ENCODE data around the gene ACBD4.

The ACBD4 gene

DNA sequence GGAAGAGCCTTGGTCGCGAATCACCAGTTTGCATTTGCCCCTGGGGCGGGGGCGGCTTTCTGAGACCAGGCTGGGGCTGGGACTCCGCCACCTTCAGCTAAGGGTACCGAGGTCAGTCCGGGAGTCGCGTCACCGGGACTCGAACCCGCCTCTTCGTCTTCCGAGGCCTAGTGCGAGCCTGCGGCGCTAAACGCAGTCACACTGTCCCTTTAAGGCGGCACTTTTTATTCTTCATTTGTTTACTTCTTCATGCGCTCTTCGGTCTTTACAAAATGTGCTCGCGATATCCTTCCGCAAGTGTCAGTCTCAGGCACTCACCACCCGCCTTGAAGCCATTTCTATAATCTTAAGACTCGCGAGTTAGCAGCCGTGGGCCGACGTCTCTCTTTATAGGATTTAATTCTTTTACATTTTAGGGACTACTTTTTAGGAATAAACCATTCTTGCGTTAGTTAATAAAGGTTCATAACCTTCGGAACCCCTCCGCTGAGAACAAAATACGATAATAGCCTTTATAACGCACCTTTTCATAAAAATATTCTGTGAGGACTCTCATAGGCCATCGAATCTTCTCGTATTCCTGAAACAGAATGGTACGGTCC is 12.2 kb downstream of the ACBD4 start:
- peak; percentile 91 for DNase-seq (ENCODE audit: low read depth)
- TF ChIP-seq, protein P1, sequence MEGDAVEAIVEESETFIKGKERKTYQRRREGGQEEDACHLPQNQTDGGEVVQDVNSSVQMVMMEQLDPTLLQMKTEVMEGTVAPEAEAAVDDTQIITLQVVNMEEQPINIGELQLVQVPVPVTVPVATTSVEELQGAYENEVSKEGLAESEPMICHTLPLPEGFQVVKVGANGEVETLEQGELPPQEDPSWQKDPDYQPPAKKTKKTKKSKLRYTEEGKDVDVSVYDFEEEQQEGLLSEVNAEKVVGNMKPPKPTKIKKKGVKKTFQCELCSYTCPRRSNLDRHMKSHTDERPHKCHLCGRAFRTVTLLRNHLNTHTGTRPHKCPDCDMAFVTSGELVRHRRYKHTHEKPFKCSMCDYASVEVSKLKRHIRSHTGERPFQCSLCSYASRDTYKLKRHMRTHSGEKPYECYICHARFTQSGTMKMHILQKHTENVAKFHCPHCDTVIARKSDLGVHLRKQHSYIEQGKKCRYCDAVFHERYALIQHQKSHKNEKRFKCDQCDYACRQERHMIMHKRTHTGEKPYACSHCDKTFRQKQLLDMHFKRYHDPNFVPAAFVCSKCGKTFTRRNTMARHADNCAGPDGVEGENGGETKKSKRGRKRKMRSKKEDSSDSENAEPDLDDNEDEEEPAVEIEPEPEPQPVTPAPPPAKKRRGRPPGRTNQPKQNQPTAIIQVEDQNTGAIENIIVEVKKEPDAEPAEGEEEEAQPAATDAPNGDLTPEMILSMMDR (IDR thresholded peaks at IDR 0.05; ENCODE audit: low read depth, low read length, missing control alignments), result no peak
- H3K4me3 ChIP-seq (ENCODE audit: low read depth, low read length), result peak overlapping the region; percentile 71

DNA sequence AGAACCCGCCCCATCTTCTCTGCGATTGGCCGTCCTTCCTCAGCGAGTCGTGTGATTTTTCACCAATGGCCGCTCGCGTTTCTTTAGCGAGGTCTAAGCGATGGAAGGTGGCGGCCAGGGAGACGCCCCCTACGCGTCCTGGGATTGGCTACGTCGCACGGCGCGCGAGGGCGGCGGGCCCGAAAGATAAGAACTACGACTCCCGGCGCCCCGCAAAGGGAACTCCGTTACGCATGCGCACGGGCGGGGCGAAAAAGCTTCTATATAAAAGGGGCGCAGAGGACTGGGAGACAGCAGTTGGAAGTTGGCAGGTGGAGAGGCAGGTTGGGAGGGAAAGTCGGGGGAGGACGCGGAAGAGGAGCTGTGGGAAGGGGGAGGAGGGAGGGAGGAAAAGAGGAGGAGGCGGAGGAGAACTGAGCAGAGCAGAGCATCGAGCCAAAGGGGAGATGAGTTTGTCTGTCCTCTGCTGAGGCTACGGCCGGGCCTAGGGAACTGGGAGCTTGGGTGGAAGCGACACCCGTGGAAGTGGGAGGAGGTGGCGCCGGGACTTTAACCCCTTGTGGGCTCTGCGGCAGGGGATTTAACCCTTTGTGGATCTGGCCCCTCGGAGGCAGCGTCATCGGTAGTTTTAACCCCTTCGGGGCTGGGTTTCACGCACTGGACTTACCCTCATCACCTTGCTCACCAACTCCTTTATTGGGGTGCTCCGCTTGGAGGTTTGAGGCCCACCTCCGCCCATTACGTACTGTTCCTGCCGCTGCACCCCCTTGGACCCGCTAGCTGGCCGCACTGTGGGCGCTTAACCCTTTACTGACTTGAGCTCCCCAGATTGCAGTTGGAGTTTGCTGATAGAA is 12.9 kb downstream of the ACBD4 start, which contains the start of gene HEXIM1:
Gene HEXIM1, plus strand, starts transcription at position 293 of the 854 bp plus-strand sequence. CDS start 716 bp downstream, outside the sequence.
- H3K4me3 ChIP-seq (ENCODE audit: low read depth, low read length), result peak within 1 kb of the TSS; percentile 74
- TF ChIP-seq, protein P1 (IDR thresholded peaks at IDR 0.05; ENCODE audit: low read depth, low read length, missing control alignments), result no peak
- DNase-seq (ENCODE audit: low read depth), result peak; percentile 99

DNA sequence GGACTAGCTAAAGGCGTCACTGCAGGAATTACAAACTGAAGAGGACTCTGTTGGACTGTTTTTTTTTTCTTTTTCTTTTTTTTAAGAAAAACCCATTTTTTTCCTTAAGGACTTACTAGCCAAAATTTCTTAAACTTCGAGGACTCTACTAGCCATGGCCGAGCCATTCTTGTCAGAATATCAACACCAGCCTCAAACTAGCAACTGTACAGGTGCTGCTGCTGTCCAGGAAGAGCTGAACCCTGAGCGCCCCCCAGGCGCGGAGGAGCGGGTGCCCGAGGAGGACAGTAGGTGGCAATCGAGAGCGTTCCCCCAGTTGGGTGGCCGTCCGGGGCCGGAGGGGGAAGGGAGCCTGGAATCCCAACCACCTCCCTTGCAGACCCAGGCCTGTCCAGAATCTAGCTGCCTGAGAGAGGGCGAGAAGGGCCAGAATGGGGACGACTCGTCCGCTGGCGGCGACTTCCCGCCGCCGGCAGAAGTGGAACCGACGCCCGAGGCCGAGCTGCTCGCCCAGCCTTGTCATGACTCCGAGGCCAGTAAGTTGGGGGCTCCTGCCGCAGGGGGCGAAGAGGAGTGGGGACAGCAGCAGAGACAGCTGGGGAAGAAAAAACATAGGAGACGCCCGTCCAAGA is 13.7 kb downstream of the ACBD4 start:
- no peak for DNase-seq (ENCODE audit: low read depth)
- TF ChIP-seq, protein P1 (IDR thresholded peaks at IDR 0.05; ENCODE audit: low read depth, low read length, missing control alignments), result peak; percentile 86
- H3K4me3 ChIP-seq (ENCODE audit: low read depth, low read length), result peak overlapping the region; percentile 74

DNA sequence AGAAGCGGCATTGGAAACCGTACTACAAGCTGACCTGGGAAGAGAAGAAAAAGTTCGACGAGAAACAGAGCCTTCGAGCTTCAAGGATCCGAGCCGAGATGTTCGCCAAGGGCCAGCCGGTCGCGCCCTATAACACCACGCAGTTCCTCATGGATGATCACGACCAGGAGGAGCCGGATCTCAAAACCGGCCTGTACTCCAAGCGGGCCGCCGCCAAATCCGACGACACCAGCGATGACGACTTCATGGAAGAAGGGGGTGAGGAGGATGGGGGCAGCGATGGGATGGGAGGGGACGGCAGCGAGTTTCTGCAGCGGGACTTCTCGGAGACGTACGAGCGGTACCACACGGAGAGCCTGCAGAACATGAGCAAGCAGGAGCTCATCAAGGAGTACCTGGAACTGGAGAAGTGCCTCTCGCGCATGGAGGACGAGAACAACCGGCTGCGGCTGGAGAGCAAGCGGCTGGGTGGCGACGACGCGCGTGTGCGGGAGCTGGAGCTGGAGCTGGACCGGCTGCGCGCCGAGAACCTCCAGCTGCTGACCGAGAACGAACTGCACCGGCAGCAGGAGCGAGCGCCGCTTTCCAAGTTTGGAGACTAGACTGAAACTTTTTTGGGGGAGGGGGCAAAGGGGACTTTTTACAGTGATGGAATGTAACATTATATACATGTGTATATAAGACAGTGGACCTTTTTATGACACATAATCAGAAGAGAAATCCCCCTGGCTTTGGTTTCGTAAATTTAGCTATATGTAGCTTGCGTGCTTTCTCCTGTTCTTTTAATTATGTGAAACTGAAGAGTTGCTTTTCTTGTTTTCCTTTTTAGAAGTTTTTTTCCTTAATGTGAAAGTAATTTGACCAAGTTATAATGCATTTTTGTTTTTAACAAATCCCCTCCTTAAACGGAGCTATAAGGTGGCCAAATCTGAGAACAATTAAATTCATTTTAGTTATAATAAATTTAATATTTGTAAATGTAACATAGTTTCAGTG is 14.5 kb downstream of the ACBD4 start:
- DNase-seq (ENCODE audit: low read depth), result no peak
- peak overlapping the region; percentile 74 for H3K4me3 ChIP-seq (ENCODE audit: low read depth, low read length)
- TF ChIP-seq, protein P1 (IDR thresholded peaks at IDR 0.05; ENCODE audit: low read depth, low read length, missing control alignments), result no peak

DNA sequence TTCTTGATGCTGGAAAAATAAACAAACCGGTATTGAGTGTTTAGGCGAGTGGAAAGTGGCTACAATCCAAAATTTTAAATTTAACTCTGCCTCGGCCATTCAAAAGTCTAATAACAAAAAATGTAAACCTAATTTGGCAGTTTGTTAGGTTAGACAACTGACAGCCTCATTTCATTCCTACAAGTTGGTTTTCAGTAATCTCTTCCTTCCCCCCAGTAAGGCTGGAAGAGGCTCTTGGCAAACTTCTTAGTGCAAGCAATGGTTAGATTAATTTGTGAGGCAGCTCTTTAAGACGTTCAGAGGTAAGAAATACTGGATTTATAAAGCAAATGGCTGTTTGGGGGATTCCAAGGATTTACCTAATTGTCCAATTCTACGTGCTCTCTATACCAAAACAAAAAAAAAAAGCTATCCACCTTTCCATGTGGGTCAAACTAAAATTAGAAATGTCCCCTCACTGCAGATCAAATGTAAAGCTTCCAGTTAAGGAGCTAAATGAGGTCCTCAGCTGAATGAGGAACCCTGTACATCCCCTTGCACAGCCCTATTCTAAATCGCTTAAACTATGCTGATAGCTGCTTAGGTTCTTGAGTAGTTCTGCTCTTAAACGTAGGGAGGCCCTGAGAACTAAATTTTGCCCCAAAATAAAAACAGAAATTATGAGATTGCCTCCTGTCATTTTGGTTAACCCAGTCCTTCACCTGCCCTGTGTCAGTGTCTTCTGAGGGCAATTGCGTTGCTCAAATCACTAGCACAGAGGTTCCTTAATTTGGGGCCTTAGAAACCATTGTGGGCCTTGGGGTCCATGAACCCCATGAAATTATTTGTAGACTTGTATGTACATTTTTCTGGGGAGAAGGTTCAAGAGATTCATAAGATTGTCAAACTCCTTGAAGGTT is 15.7 kb downstream of the ACBD4 start:
- TF ChIP-seq, protein P1 (IDR thresholded peaks at IDR 0.05; ENCODE audit: low read depth, low read length, missing control alignments), result no peak
- no peak for DNase-seq (ENCODE audit: low read depth)
- peak overlapping the region; percentile 74 for H3K4me3 ChIP-seq (ENCODE audit: low read depth, low read length)
